Esophagus muscularis mucosa (tissue), 4 donors: ENCODE measurements around the gene GPS1. TPM values are rescaled to one million over a fixed set of nuclear protein-coding genes. Genes with fewer than 3 reads are reported as not detected.

Experiments
- DNase-seq: peaks from one replicate; pipeline ENCODE4 v3.0.0-alpha.2; 2017; ENCODE audit errors: extremely low spot score
- H3K27ac ChIP-seq, 4 donors: fragments of 200-600 bp; sonication (generic); replicated peaks in 1 of 4; 1 replicate in 3 of 4; 2 replicates in 1 of 4; pipeline ENCODE4 v1.5.1; 2016 to 2019; ENCODE audit warnings: mild to moderate bottlenecking in 1 of 4
- H3K27me3 ChIP-seq, 4 donors: fragments of 200-600 bp; sonication (generic); one replicate each; pipeline versions ENCODE4 v1.5.1 to v1.6.0; 2016 to 2019
- H3K36me3 ChIP-seq, 4 donors: fragments of 200-600 bp; sonication (generic); one replicate each; pipeline ENCODE4 v1.5.1; 2016 to 2019
- H3K4me1 ChIP-seq, 4 donors: fragments of 200-600 bp; sonication (generic); one replicate each; pipeline ENCODE4 v1.5.1; 2016 to 2019
- H3K4me3 ChIP-seq, 4 donors: fragments of 200-600 bp; sonication (generic); 1 replicate in 2 of 4; 2 replicates in 2 of 4; pipeline ENCODE4 v1.5.1; 2016 to 2019; ENCODE audit warnings: mild to moderate bottlenecking in 4 of 4, moderate library complexity in 1 of 4
- H3K9me3 ChIP-seq, 4 donors: fragments of 200-600 bp; sonication (generic); 1 replicate in 3 of 4; 2 replicates in 1 of 4; pipeline ENCODE4 v1.5.1; 2016 to 2019
- CTCF ChIP-seq, 3 experiments: fragments of 200-600 bp in 2 of 3; fragments of 450-650 bp in 1 of 3; sonication (generic) in 2 of 3; IDR thresholded peaks; one replicate each; pipeline ENCODE4 v1.5.1; 2017 to 2019; ENCODE audit warnings: antibody characterized with exemption in 3 of 3, mild to moderate bottlenecking in 2 of 3, moderate library complexity in 1 of 3
- EP300 ChIP-seq: sonication (generic); formaldehyde crosslinking; IDR thresholded peaks from one replicate; pipeline ENCODE4 v1.6.1; 2017; ENCODE audit warnings: antibody characterized with exemption
- POLR2A ChIP-seq: fragments of 450-650 bp; IDR thresholded peaks from one replicate; pipeline ENCODE4 v1.6.1; 2017; ENCODE audit warnings: antibody characterized with exemption, moderate library complexity, mild to moderate bottlenecking, low read depth
- POLR2AphosphoS5 ChIP-seq, 2 donors: sonication (generic); formaldehyde crosslinking; IDR thresholded peaks; one replicate each; pipeline ENCODE4 v1.6.1; 2017; ENCODE audit warnings: antibody characterized with exemption in 2 of 2
- WGBS: methylation state at CpG from one replicate; pipeline ENCODE4 v1.1.5; 2018; 5-methylcytosine and 5-hydroxymethylcytosine counted together
- intact Hi-C: fragments of 100-400 bp; cut with DNase I; formaldehyde crosslinking; loops from one replicate; pipeline ENCODE4 v1.15.1; 2023
- total RNA-seq, 4 donors: library from RNA; depleted of rRNA; stranded (reverse); fragments of >200 nt; gene quantifications; one replicate each; pipeline versions ENCODE4 v1.1.0 to v1.2.1, GENCODE V29; 2016

GPS1 gene
- total RNA-seq, 4 donors from 2014 or later = 64.4 to 108 (median 85.4) TPM

GRCh38 chr17:82014432-82014831 lies 37.3 kb upstream of the GPS1 start:
- Histone ChIP-seq H3K9me3 (no peaks in the 10 kb centered on the region), H3K4me3 (no peak overlapping the region), H3K4me1 (peaks cover 0 to 9% (median under 1%) of the 10 kb centered on the region in 4 donors), H3K27me3 (no peaks in the 10 kb centered on the region), H3K27ac (no peak overlapping the region), H3K36me3 (peaks cover 5 to 52% (median 34%) of the 10 kb centered on the region in 4 donors)
- TF ChIP-seq POLR2AphosphoS5 (IDR thresholded peaks at IDR 0.05) = no peak
- no peak for TF ChIP-seq CTCF (IDR thresholded peaks at IDR 0.05)
- no peak for TF ChIP-seq POLR2A
- no peak for TF ChIP-seq EP300
- 77% methylated on average over 15 of the region's 23 CpGs for WGBS
- intact Hi-C loops = no loop called here
- no peak for DNase-seq

- no peak overlapping the region for H3K27ac ChIP-seq
- H3K9me3 ChIP-seq = no peaks in the 10 kb centered on the region
- no peak for DNase-seq
- no peak overlapping the region for H3K4me3 ChIP-seq
- no peaks in the 10 kb centered on the region for H3K27me3 ChIP-seq
- peaks cover 3 to 48% (median 31%) of the 10 kb centered on the region in 4 donors for H3K36me3 ChIP-seq
- intact Hi-C loops = no loop called here
- 90% methylated on average over 9 of the region's 13 CpGs for WGBS
- TF ChIP-seq CTCF (IDR thresholded peaks at IDR 0.05) (no peak), EP300 (no peak), POLR2A (no peak), POLR2AphosphoS5 (IDR thresholded peaks at IDR 0.05) (no peak)
- H3K4me1 ChIP-seq = peaks cover under 1 to 12% (median 4%) of the 10 kb centered on the region in 4 donors
These were observed 36.8 kb upstream of the GPS1 start for GRCh38 chr17:82014971-82015310.

GRCh38 chr17:82015311-82015971 lies 36.3 kb upstream of the GPS1 start:
- Histone ChIP-seq H3K27me3 (no peaks in the 10 kb centered on the region), H3K36me3 (peaks cover 3 to 48% (median 29%) of the 10 kb centered on the region in 4 donors), H3K4me1 (peaks cover 6 to 14% (median 8%) of the 10 kb centered on the region in 4 donors), H3K27ac (no peak overlapping the region), H3K4me3 (no peak overlapping the region), H3K9me3 (no peaks in the 10 kb centered on the region)
- DNase-seq = no peak
- intact Hi-C loops = no loop called here
- 78% methylated on average over 19 of the region's 24 CpGs for WGBS
- TF ChIP-seq POLR2A (no peak), EP300 (no peak), CTCF (IDR thresholded peaks at IDR 0.05) (no peak), POLR2AphosphoS5 (IDR thresholded peaks at IDR 0.05) (no peak)

- TF ChIP-seq POLR2A (no peak), POLR2AphosphoS5 (IDR thresholded peaks at IDR 0.05) (no peak), CTCF (IDR thresholded peaks at IDR 0.05) (no peak), EP300 (no peak)
- intact Hi-C loops = no loop called here
- no peak for DNase-seq
- Histone ChIP-seq H3K4me3 (no peak overlapping the region), H3K9me3 (no peaks in the 10 kb centered on the region), H3K36me3 (peaks cover 3 to 40% (median 26%) of the 10 kb centered on the region in 4 donors), H3K27ac (no peak overlapping the region), H3K27me3 (no peaks in the 10 kb centered on the region), H3K4me1 (peaks cover 14 to 19% (median 14%) of the 10 kb centered on the region in 4 donors)
- 94% methylated on average over 6 of the region's 28 CpGs for WGBS
These were observed 35.4 kb upstream of the GPS1 start for GRCh38 chr17:82016061-82016874.
